NCI-H1105 treated with DMSO at 0.1 percent for 48 hours (cell line): ENCODE results near the gene FITM1.

Source experiments
- DNase-seq: peaks from one replicate; lab custom pipeline; 2025; lab: John Stamatoyannopoulos, UW

Gene FITM1

GRCh38 chr14:24139272-24139934 lies 8.9 kb downstream of the FITM1 start:
- no peak for DNase-seq

DNA sequence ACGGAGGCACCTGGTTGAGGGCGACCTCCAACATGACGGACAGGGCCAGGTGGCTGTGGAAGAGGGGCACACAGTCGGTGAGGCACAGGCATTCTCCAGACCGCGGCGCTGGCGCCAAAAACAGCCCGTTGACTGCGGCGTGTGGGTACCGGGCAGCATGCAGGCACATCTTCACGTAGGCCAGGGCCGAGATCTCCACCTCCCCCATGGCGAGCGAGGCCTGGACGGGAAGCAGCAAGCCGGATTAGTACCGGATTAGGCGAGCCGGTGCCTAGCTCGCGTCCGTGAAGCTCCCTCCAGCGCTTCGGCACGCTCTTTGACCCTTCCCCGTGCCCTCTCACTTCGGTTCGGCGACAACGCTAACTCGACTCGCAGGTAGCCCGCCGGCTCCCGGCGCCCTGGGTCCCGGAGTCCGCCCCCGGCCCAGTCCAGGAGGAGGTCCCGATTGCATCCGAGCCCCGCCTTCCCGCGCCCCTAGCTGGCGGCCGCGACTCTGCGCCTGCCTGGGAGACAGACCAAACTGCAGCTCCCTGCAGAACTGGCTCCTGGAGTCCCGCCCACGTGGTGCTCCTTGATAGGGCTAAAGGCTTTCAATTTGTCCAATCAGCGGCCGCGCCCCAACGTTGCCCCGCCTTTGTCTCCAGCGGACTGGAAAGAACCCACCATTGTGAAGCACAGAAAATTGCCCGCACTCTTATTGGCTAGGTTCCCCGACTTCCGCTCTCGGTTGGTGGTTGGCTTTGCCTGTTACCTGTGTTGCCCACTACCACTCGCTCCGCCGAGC lies 10.8 kb downstream of the FITM1 start, which contains the start of gene EMC9:
EMC9 (minus strand) TSS at position 495 of the 784 bp plus-strand sequence; CDS start at position 208, 287 bp downstream.
- peak; percentile 100 for DNase-seq

- DNase-seq, result no peak
These were observed 13.1 kb downstream of the FITM1 start for GRCh38 chr14:24143511-24143910.

GRCh38 chr14:24144451-24144850 lies 14.0 kb downstream of the FITM1 start:
- DNase-seq, result no peak

- DNase-seq, result no peak
These were observed 14.8 kb downstream of the FITM1 start for GRCh38 chr14:24145219-24145618.

GRCh38 chr14:24145690-24146452 lies 15.4 kb downstream of the FITM1 start:
- DNase-seq, result peak; percentile 50

GRCh38 chr14:24146453-24146977 lies 16.1 kb downstream of the FITM1 start, which contains the start of gene PSME2:
TSS of gene PSME2 (minus strand) at chr14:24146610. CDS start at chr14:24146581, 29 bp downstream.
- peak; percentile 98 for DNase-seq

DNA sequence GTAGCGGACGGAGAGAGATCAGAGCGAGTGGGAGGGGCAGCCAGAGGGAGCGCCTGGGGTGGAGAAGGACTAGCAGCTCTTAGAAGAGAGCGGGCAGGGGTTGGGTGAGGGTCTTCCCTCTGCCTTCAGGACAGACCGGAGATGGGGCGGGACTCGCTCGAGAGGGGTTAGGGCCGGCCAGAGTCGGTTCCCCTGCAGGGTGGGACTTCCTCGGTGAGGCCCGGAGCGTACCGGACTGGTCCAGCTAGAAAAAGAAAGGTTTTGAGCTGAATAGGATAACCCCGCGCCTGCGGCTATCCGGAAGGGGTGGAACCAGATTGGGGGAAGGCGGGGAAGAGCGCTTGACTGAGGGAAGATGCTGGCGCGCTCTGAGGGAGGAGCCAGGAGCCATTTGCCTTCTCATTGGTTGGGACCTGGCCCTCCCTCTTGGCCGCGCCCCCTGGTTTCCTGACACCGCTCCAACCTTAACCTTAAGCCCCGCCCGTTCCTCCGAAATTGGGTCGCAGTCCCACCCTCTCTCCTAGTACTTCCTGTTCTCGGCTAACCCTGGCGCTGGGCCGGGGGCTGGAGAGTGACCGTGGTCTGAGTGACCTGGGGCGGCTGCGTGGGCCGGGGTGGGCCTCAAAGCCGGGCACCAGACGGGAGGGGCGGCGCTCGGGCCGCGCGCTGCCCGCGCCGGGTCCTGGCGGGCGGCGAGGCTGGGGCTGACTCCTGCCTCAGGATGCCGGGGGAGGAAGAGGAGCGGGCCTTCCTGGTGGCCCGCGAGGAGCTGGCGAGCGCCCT lies 16.7 kb downstream of the FITM1 start, which contains the start of gene RNF31:
RNF31 (plus strand) TSS at position 521 of the 783 bp plus-strand sequence; CDS start at position 722, 201 bp downstream.
- DNase-seq, result peak; percentile 98

DNA sequence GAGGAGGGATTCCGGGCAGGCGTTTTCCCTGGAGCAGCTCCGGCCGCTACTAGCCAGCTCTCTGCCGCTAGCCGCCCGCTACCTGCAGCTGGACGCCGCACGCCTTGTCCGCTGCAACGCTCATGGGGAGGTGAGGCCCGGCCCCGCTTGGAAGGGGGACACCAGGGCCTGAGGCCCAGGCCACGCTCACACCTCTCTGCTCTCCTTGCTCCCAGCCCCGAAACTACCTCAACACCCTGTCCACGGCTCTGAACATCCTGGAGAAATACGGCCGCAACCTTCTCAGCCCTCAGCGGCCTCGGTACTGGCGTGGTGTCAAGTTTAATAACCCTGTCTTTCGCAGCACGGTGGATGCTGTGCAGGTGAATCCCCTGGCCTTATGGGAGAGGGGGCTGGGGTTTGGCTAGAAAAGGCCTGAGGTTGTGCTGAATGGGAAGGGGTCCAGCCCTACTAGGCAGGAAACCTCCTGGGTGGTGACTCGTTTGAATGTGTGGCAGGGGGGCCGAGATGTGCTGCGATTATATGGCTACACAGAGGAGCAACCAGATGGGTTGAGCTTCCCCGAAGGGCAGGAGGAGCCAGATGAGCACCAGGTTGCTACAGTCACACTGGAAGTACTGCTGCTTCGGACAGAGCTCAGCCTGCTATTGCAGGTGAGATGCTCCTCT lies 17.4 kb downstream of the FITM1 start:
- DNase-seq, result no peak

DNA sequence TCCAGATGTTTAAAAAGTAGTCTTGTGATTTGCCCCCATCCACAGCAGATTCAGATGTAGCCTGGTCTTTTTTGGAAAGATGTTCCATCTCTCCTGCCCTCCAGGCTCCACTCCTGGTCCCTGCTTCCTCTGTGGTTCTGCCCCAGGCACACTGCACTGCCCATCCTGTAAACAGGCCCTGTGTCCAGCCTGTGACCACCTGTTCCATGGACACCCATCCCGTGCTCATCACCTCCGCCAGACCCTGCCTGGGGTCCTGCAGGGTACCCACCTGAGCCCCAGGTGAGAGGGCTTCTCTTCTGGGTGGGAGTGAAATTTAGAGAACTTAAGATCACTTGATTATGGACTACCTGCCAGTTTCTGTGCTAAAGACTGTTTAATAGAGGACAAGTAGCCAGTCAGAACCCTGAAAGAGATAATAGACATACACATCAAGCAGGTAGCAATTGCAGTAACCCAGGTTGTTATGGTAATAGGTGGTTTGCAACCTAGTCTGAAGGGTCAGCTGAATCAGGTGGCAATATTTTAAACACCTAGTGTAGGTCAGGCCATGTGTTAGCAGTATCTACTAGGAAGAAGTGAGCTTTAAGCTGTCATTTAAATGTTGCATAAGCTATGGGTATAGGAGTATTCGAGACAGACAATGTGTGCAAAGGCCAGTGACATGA lies 19.0 kb downstream of the FITM1 start:
- DNase-seq, result no peak

DNA sequence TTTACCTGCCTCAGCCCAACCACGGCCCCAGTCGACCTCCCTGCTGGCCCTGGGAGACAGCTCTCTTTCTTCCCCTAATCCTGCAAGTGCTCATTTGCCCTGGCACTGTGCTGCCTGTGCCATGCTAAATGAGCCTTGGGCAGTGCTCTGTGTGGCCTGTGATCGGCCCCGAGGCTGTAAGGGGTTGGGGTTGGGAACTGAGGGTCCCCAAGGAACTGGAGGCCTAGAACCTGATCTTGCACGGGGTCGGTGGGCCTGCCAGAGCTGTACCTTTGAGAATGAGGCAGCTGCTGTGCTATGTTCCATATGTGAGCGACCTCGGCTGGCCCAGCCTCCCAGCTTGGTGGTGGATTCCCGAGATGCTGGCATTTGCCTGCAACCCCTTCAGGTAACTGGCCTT lies 19.6 kb downstream of the FITM1 start:
- no peak for DNase-seq

- no peak for DNase-seq
These were observed 20.1 kb downstream of the FITM1 start for GRCh38 chr14:24150567-24150966.

- DNase-seq, result no peak
These were observed 20.5 kb downstream of the FITM1 start for GRCh38 chr14:24150993-24151392.

DNA sequence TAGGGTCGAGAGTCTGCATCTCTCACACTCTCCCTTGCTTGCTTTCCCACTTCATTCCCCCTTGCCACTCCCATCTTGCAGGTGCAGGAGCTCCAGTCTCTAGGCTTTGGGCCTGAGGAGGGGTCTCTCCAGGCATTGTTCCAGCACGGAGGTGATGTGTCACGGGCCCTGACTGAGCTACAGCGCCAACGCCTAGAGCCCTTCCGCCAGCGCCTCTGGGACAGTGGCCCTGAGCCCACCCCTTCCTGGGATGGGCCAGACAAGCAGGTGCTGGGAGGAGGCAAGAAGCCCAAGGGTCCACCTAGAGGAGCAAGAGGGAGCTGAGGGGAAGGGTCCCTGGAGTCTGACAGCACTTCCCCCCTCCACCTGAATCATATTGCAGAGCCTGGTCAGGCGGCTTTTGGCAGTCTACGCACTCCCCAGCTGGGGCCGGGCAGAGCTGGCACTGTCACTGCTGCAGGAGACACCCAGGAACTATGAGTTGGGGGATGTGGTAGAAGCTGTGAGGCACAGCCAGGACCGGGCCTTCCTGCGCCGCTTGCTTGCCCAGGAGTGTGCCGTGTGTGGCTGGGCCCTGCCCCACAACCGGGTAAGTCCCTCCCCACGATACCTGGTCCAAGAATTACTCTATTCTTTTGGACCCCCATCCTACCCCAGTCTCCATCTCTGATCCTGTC lies 21.1 kb downstream of the FITM1 start:
- no peak for DNase-seq

DNA sequence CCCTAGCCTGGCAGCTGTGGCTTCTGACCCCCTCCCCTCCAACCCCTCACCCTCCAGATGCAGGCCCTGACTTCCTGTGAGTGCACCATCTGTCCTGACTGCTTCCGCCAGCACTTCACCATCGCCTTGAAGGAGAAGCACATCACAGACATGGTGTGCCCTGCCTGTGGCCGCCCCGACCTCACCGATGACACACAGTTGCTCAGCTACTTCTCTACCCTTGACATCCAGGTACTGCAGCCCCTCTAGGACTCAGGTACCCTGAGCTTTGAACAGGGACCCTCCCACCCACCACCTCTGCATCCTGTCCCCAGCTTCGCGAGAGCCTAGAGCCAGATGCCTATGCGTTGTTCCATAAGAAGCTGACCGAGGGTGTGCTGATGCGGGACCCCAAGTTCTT lies 24.6 kb downstream of the FITM1 start:
- no peak for DNase-seq

GRCh38 chr14:24156840-24157239 lies 26.4 kb downstream of the FITM1 start:
- DNase-seq, result no peak

DNA sequence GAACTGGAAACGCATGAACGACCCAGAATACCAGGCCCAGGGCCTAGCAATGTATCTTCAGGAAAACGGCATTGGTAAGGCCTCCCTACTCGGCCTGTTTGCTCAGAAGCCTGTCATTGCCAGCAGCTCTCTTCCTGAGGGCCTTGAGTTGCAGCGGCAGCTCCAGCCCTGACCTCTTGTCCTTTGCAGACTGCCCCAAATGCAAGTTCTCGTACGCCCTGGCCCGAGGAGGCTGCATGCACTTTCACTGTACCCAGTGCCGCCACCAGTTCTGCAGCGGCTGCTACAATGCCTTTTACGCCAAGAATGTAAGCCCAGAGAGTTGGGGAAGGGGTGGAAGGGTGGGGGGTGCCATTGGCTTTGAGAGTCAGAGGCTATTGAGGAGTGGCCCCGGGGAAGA lies 26.9 kb downstream of the FITM1 start:
- DNase-seq, result no peak

- no peak for DNase-seq
These were observed 29.5 kb downstream of the FITM1 start for GRCh38 chr14:24159777-24160498.

- DNase-seq, result no peak
These were observed 30.0 kb downstream of the FITM1 start for GRCh38 chr14:24160499-24160849.
